Amniotic epithelial cell (primary cell): ENCODE data around the gene GNB1.

Experiments used
- DNase-seq: peaks from one replicate; pipeline ENCODE4 v3.0.0-alpha.2; 2010; ENCODE audit warnings: low read depth

GNB1 gene

DNA sequence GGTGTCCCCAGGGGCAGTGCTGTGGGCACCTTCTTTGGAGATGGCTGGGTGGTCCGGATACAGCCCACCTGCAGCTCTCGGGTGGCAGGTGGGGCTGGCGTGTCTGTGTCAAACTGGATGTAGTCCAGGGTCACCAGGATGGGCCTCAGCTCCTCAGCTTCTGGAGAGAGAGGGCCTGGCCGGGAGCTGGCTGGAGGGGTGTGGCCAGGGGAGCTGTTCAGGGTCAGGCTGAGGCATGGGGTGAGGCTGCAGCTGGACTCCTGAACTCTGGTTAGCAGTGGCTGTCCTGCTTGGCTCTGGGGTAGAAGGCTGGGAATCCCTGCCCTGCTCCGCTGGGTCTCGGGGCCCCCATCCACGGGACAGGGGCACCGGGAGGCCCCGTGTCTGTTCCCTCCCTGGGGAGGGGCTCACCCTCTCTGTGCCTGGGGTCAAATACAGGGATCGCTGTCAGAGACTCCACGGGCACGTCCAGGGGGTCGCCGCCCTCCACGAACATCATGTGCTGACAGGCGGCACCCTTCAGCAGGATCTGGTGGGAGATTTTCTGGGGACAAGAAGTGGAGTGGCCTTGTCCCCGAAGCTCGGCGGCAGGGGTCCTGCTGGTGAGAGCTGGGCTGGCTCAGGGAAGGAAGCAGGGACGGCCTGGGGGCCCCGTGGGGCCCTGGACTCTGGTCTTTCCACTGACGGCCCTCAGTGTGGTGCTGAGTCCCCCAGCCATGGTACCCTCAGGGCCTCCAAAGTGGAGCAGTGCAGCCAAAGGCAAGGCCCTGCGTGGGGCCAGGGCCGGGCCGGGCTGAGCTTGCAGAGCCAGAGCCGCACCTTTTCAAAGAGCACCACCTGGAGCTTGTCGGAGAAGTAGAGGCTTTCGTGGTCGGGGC is 32.3 kb upstream of the GNB1 start:
- no peak for DNase-seq

DNA sequence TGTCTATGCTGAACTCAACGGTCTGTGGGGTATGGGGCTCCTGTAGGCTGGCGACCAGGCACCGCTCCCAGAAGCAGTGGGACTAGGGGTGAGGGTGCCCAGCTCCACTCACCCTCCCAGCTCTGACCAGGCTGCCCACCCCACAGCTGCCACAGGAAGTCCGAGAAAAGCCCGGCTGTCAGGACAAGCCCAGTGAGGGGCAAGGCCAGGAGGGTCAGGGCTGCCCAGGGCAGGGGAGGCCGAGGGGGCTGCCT is 31.7 kb upstream of the GNB1 start:
- no peak for DNase-seq

DNA sequence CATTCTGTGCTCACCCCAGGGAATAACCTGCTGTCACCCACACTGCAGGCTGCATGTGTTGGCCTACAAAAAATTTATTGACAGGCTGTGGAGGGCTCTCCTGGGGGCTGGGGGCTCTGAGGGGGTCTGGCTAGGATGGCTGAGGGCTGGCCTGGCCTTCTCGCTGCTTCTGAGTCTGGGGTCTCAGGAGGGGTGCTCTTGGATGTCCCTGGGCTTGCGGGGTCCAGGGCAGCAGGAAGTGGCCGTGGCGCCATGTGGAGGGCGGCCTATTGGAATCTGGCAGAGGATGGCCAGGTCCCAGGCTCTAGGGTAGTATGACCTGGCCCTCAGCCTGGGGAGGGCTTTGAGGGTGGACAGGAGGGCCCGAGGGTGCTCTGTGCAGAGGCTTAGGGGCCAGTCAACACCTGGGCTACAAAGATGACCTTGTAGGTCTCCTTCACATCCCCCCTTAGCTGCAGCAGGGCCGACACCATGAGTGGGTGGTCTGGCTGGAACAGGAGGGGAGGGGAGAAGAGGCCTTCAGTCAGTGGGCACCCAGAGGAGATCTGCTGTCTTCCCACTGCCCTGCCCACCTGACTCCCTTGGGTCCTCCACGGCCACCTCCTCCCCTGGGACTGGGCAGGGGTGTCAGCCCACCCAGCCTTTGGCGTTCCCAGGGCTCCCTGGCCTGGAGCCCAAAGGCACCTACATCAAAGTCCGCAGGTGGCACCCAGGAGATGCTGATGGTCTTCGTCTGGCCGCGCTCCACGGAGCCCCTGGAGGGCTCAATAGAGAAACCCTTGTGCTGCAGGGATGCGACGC is 31.2 kb upstream of the GNB1 start:
- no peak for DNase-seq

DNA sequence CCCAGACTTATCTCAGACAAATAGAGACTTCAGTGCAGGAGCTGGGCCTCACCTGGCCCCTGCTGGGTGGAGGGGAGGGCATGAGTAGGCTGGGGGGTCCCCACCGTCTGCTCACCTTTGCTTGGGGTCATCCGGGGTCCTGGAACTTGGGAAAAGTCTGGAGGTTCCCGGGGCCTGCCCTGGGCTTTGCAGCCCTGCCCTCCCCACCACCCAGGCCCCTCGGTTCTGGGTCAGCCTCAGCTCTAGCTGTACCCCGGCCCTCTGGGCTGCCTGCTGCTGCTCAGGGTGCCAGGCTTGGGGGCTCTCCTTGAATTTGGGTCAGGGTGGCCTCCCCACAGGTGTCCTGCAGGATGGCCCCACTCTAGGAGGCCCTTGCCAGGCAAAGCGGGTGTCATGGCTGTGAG is 30.6 kb upstream of the GNB1 start:
- DNase-seq: no peak

DNA sequence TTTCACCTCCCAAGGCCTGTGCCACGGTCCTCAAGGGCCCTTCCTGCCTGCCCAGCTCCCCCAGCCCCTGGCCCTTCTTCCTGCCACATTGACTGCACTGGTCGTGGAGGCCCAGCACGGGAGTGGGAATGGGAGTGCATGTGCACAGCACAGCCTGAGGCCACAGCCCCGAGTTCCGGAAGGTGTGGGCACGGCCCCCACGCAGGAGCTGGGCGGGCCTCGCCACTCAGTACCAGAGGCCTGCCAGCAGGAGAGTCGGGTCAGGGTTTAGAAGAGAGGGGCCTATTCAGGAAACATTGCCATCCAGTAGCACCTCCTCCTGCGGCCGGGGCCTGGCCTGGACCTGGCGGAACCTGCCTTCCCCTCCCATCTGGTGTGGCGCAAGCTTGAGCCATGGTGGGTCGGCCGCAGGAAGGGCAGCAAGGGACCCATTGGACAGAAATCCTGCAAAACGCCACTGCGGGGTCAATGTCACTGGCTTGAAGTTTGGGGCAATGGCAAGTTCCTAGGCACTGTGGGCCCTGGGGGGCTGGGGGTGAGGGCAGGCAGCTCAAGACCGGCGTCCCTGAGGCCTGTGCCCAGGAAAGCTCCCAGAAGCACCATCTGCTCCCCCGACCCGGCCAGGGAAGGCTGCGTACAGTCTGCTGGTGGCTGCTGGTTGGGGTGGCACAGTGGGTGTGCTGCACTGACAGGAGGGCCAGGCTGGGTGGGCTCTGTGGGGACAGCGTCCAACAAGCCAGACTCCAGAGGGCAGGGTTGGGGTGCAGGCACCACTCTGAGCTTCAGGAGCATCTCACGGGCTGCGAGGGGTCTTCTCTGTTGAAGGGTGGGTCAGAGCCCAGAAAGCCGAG is 29.9 kb upstream of the GNB1 start:
- DNase-seq: no peak

DNA sequence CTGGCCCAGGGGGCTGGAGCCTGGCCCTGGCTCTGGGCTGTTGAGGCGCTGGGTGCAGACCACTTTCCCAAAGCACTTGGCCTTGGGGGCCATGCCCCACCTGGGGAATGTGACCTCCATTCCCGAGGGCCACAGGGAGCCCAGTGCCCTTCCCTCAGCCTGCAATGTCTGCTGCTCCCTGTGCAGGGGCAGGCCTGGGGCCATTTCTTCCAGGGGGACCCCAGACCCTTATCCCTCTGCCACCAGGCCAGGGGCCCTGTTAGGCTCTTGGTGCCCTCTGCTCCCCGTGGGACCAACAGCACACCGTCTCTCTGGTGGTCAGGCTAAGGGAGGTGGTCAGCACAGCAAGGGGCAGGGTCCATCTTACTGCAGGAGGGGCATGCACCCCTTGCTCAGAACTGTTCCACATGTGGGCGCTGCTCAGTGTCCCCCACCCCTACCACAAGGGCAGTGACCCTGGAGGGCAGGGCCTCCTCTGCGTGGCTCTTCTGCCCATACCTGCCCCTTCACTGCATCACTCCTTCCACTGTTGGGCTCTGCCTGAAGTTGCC is 29.2 kb upstream of the GNB1 start:
- DNase-seq: no peak

DNA sequence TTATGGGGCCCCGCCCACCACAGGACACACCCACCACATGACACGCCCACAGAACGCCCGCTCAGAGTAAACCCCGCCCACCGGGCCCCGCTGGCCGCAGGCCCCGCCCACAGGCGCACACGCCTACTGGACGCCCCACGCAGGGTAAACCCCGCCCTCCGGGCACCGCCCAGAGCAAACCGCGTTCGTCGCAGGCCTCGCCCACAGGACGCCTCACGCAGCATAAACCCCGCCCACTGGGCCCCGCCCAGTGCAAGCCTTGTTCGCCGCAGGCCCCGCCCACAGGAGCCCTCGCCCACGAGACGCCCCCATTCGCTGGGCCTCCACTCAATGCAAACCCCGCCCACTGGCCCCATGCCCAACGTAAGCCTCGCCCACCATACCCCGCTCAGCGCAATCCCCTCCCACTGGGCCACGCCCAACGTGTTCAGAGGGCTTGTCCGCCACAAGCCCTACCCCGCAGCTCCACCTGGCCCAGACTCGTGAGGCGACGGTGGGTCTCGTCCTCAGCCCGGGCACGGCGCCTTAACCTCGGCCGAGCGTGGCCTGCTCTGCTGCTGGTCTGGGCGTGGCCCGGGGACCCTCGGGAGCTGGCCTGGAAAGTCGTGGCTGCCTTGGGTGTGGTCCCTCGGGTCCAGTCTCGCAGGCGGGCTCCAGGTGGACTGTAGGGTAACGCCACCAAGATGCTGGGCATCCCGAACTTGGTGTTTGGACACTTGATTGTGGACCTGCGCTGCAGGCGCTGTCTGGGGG is 28.6 kb upstream of the GNB1 start:
- DNase-seq: peak; percentile 92

DNA sequence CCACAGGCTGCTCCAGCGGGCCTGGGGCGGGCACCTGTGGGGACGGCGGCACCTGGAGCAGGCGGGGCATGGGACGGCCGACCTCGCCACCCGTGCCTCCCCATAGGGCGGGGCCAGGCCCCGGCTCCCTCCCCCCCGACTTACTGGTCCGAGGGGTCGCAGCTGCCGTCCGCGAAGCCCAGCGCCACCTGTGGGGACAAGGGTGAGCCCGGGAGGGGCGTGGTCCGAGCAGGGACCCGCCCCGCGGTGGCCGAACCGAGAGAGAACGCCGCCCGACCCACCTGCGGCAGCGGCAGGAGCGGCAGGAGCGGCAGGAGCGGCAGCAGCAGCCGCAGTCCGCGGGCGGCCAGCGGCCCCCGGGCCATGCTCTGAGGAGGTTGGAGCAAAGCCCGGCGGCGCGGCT is 28.0 kb upstream of the GNB1 start, which contains the start of gene TMEM52:
Gene TMEM52, minus strand, starts transcription at position 379 of the 403 bp plus-strand sequence. Its CDS starts 14 bp downstream, at position 365.
- DNase-seq: no peak

DNA sequence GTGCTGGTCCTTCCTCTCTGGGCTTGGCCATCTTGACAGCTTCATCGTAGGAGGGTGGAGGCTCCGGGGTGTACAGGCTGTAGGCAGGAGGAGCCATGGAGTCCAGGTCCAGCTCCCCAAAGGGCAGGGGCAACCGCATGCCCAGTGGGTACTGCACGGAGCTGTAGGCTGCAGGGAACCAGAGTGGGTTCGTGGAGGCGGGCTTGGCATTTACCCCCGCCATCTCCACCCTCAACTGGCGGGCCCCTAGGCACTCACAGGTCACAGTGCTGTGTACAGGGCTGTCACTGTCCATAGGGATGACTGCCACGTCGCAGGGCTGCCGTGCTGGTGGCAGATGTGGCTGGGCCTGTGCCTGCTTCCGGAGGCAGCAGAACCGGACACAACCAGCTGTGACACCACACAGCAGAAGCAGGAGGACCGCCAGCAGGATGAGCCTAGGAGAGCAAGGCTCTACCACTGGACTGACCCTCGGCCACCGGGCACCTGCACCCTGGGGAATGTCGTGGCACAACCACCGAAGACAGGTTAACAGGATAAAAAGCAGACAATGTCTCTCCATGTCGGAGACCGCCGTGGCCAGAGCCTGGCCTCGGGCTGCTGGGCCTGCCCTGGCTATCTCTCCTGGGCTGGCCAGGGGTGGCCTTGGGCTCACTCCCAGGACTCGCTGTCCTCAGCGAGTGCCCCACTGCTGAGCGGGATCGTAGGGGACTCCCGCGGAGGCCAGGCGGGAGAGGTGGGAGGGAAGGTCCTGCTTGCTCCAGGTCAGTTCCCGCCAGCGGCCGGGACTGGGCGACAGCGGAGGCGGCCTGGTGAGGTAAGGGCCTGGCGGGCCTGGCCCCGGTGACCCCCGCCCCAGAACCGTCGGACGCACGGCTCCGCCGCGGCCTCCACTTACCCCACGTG is 27.4 kb upstream of the GNB1 start:
- DNase-seq: no peak

DNA sequence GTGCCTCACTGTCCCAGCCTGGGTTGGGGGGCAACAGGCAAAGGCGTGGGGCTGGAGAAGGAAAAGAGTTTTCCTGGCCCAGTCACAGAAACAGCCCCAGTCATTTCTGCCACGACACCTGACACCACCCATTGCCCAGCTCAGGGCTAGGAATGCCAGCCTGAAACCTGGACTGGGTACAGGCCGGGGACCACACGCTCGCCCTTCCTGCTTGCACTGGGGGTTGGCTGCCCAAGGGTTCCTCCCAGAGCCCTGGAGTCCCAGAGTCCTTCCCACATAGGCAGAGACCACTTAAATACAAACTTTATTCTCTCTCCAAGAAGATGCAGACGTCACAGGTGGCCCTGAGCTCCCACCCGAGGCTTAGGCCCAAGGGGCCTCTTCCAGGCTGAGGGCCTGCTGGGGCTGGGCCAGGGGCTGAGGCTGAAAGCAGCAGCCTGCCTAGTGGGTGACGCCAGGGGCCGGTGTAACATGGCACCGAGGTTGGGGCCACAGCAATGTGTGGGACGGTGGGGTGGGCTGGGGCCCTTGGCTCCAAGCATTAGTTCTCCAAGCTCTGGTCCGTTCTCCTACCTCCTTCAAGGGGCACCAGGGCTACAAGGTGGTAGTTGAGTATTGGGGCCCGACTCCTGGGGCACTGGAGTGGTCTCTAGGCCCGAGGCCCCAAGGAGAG is 26.6 kb upstream of the GNB1 start:
- DNase-seq: no peak

DNA sequence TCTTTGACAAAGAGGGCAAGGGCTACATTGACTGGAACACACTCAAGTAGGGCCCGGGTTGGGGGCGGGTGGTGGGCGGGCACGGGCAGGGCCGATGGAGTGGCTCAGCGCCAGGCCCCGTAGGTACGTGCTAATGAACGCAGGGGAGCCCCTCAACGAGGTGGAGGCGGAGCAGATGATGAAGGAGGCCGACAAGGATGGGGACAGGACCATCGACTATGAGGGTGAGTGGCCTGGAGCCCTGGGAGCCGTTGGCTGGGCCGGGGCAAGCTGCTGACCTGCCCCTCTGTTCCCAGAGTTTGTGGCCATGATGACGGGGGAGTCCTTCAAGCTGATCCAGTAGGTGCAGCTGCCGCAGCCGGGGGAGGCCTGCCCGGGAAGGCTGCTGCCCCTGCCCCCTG is 26.0 kb upstream of the GNB1 start:
- no peak for DNase-seq

DNA sequence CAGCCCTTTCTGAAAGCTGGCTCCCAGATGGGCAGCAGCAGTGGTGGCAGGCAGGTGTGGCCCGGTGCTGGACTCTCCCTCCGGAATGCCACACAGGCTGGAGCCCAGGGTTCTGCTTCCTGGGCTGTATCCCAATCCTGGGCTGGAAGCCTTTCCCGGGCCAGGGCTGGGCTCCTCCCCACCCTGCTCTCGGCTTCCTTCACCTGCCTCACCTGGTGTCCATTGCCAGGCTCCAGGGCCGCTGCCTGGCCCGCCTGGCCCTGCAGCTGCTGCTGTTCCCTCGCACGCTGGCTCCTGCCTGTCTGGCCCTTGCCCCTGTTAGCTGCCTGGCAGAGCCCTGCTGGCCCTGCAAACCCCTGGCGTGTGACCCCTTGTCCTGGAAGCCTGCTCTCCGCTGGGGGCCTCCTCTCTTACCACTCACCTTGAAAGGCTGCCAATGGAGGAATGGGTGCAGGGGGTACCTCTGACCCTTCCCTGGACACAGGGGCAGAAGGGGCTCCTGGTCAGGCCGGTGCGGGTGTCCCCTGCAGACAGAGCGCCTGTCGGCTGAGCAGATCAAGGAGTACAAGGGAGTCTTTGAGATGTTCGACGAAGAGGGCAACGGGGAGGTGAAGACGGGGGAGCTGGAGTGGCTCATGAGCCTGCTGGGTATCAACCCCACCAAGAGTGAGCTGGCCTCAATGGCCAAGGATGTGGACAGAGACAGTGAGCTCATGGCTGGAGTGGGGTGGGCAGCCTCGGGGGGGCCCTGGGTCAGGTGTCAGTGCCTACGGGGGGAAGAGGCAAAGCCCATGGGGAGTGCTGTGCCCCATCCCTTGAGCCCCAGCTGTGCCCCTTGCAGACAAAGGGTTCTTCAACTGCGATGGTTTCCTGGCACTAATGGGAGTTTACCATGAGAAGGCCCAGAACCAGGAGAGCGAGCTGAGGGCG is 25.3 kb upstream of the GNB1 start:
- DNase-seq: no peak

DNA sequence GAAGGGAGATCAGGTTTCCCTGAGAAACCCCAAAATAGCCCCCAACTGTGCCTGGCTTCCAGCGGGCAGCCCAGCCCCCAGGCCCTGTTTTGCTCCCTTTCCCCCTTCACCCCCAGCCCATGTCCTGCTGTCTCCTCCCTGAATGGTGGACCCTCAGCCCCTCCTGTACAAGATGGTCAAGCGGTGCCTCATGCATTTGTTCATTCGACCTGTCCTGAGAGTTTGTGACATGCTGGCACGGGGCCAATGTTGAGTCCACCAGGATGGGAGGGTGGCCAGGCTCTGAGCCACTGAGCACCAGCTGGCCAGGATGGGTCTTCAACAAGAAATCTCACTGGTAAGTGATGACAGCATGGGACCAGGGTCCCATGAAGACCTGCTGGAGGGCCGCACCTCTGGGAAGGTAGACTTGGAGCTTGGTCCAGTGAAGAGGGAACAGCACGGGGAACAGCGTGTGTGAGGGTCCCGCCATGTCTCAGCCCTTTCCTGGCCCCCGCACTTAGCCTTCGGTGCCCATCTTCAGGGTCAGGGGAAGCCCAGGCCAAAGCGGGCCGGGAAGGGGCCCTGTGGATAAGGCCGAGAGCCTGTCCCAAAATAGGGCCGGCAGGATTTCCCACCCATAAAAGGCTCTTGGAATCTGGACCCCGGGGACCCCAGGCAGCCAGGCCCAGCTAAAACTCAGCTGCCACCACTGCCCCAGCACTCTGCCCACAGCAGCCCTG is 24.2 kb upstream of the GNB1 start, which contains the start of gene CALML6:
Gene CALML6, plus strand, starts transcription at position 290 of the 722 bp plus-strand sequence. Its CDS starts 21 bp downstream, at position 311.
- DNase-seq: no peak

DNA sequence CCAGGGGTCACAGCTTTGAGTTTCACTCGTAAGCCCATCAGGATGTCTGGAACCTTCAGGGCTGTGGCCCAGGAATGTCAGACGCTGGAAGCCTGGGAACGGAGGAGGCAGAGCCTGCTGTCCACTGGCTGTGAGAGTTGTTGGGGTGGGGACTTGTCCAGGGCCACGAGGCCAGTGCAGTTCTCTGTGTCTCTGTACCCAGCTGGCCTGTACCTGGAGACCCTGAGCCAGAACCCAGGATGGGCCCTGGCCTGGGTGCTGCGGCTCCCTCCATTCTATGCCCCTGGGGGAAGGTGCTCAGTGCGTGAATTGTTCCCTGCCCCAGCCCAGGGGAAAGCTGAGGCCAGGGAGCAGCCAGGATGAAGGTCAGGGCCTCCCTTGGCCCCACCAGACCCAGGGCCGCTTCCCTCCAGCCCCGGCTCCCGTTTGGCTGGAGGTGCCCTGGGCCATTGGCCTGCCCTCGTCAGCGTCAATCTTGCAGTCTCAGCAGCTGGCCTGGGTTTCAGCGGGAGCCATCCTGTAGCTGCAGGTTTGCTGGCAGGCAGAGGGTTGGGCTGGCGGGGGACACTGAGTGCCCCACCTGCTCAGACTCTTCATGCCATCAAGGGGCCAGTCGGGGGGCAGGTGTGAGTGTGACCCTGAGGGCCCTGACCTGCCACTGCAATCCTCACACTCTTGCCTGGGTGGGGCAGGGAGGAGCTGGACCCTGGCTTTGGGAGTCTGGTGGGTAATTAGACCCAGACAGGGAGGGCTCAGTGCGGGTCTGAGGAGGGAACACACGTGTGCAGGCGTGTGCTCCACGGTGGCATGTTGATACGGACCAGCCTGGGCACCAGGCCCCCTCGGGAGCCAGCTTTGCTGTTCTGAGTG is 23.4 kb upstream of the GNB1 start:
- DNase-seq: no peak

DNA sequence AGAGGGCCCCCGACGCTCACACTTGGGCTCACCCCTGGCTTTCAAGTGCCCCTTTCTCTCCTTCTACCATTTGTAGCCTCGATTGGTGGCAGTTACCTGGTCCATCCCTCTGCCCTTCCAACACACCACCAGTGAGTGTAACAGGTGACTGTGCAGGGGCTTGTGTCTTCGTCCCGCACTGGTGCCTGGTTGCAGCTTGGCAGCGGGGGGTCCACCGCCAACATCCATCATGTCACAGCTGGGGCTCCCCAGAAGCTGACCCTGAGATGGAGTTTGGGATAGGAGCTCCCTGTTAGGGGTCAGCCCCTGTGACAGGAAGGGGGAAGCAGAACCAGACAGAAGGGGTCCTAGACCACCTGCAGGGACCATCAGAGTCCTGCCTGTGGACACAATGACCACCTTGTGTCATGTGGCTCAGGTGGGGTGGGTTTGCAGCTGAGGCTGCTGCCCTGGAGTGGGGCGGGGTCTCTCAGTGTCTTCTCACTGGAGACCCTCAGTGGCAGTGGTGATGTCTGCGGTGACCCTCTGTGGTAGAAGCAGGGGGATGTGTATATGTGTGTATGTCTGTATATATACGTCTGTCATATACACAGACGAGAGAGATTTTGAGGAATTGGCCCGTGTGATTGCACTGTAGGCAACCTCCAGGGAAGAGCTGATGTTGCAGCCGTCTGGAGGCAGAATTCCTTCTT is 20.6 kb upstream of the GNB1 start:
- DNase-seq: no peak

DNA sequence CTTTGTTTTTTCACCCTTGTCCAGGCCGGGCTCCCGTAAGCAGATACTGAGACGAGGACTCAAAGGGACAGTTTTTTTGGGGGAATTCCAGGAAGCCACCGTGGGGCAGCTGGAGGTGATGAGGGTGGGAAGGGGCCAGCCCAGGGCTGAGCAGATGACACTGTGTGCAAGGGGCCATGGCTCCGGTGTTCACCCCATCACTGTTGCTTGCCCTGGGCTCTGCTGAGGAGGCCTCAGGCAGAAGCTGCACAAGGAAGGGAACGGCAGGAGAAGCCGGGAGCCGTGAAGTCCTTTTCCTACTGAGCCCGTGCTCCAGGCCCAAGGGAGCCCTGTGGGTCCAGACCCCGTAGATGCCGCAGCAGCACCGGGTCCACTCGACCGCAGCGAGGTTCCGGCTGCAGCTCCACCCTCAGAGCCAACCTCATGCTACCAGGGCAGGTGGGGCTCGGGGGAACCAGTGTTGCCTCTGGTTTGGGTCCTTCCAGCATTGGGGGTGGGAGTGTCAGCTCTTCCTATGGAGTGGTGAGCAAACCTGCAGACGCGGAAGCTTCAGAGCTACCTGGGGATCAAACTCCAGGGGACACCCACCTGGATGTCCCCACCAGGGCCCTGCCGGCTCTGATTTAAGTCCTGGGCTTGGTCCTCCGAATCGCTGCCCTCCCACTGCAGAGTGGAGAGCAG is 19.9 kb upstream of the GNB1 start:
- DNase-seq: no peak
